Hepatocyte (in vitro differentiated cells): ENCODE measurements around the gene CC2D2A. TPM values are rescaled to one million over a fixed set of nuclear protein-coding genes. Genes with fewer than 3 reads are reported as not detected.
A peak's percentile ranks its signal among the peaks of the same experiment; 100 is the strongest.

Experiments used
- DNase-seq: peaks from one replicate; pipeline ENCODE4 v3.0.0-alpha.2; 2016; ENCODE audit warnings: low spot score
- H2AFZ ChIP-seq: fragments of 200-600 bp; sonication (generic); 2 replicates; pipeline ENCODE4 v1.6.0; 2016; ENCODE audit warnings: antibody characterized with exemption, mild to moderate bottlenecking
- H3K27ac ChIP-seq: fragments of 200-600 bp; sonication (generic); 2 replicates; pipeline ENCODE4 v1.5.1; 2016; ENCODE audit warnings: mild to moderate bottlenecking
- H3K27me3 ChIP-seq: fragments of 200-600 bp; sonication (generic); 2 replicates; pipeline ENCODE4 v1.6.1; 2016
- H3K36me3 ChIP-seq: fragments of 200-600 bp; sonication (generic); replicated peaks from 2 replicates; pipeline ENCODE4 v1.5.1; 2016; ENCODE audit warnings: low read depth; ENCODE audit not compliant: insufficient read depth
- H3K4me1 ChIP-seq: fragments of 200-600 bp; sonication (generic); 2 replicates; pipeline ENCODE4 v1.5.1; 2016; ENCODE audit warnings: mild to moderate bottlenecking, moderate library complexity; ENCODE audit not compliant: insufficient read depth
- H3K4me2 ChIP-seq: fragments of 200-600 bp; sonication (generic); 2 replicates; pipeline ENCODE4 v1.6.0; 2016
- H3K4me3 ChIP-seq: fragments of 200-600 bp; sonication (generic); 2 replicates; pipeline ENCODE4 v1.5.1; 2016; ENCODE audit warnings: mild to moderate bottlenecking
- H3K79me2 ChIP-seq: fragments of 200-600 bp; sonication (generic); 2 replicates; pipeline ENCODE4 v1.6.0; 2017; ENCODE audit warnings: mild to moderate bottlenecking
- H3K9me2 ChIP-seq: fragments of 200-600 bp; sonication (generic); replicated peaks from 2 replicates; pipeline ENCODE4 v1.6.0; 2017; ENCODE audit warnings: mild to moderate bottlenecking; ENCODE audit not compliant: insufficient read depth
- H3K9me3 ChIP-seq: fragments of 200-600 bp; sonication (generic); 2 replicates; pipeline ENCODE4 v1.5.1; 2016; ENCODE audit warnings: low read depth, mild to moderate bottlenecking
- H4K20me1 ChIP-seq: fragments of 200-600 bp; sonication (generic); 2 replicates; pipeline ENCODE4 v1.6.0; 2016; ENCODE audit warnings: mild to moderate bottlenecking; ENCODE audit not compliant: insufficient read depth, poor library complexity, severe bottlenecking
- CTCF ChIP-seq: fragments of 200-600 bp; sonication (generic); IDR thresholded peaks from 2 replicates; pipeline ENCODE4 v1.5.1; 2016; ENCODE audit warnings: antibody characterized with exemption, mild to moderate bottlenecking; ENCODE audit not compliant: poor library complexity
- EZH2 ChIP-seq: fragments of 200-600 bp; sonication (generic); IDR thresholded peaks from 2 replicates; pipeline ENCODE4 v1.6.1; 2016; ENCODE audit warnings: antibody characterized with exemption, mild to moderate bottlenecking, borderline replicate concordance
- EZH2phosphoT487 ChIP-seq: fragments of 200-600 bp; sonication (generic); IDR thresholded peaks from one replicate; pipeline ENCODE4 v1.6.1; 2018; ENCODE audit warnings: antibody characterized with exemption, mild to moderate bottlenecking, low read depth, moderate library complexity; ENCODE audit not compliant: unreplicated experiment, severe bottlenecking
- WGBS: methylation state at CpG from one replicate; pipeline ENCODE4 v1.1.6; 2016; ENCODE audit warnings: low lambda C conversion rate; ENCODE audit errors: missing lambda C conversion rate; 5-methylcytosine and 5-hydroxymethylcytosine counted together
- polyA plus RNA-seq: library from polyadenylated mRNA; unstranded; fragments of >200 nt; fragmentation: Nextera tagmentation; extraction: Ambion mirVana; gene quantifications from 2 replicates; pipeline ENCODE4 v1.2.1, GENCODE V29; 2016
- total RNA-seq: library from RNA; depleted of rRNA; stranded (reverse); fragments of >200 nt; gene quantifications from 2 replicates; pipeline ENCODE4 v1.2.3, GENCODE V29; 2014

CC2D2A gene
- total and polyA plus RNA-seq, 2 experiments from 2014 or later, result 6.8 to 33.6 TPM

GRCh38 chr4:15470128-15470475 is 420 bp downstream of the CC2D2A start:
- H3K27ac ChIP-seq, result peak overlapping the region; percentile 25
- no peaks in the 10 kb centered on the region for H3K9me2 ChIP-seq
- no peaks in the 10 kb centered on the region for H4K20me1 ChIP-seq
- H3K4me2 ChIP-seq, result peak overlapping the region; percentile 84
- no peaks in the 10 kb centered on the region for H3K36me3 ChIP-seq
- no peaks in the 10 kb centered on the region for H3K27me3 ChIP-seq
- no peak for DNase-seq
- H3K79me2 ChIP-seq, result no peaks in the 10 kb centered on the region
- H2AFZ ChIP-seq, result peak overlapping the region; percentile 81
- no peaks in the 10 kb centered on the region for H3K9me3 ChIP-seq
- TF ChIP-seq CTCF (no peak), EZH2phosphoT487 (no peak), EZH2 (no peak)
- WGBS, result 3% methylated on average over 3 of the region's 3 CpGs
- peaks cover 8% of the 10 kb centered on the region for H3K4me1 ChIP-seq
- peak overlapping the region; percentile 48 for H3K4me3 ChIP-seq

DNA sequence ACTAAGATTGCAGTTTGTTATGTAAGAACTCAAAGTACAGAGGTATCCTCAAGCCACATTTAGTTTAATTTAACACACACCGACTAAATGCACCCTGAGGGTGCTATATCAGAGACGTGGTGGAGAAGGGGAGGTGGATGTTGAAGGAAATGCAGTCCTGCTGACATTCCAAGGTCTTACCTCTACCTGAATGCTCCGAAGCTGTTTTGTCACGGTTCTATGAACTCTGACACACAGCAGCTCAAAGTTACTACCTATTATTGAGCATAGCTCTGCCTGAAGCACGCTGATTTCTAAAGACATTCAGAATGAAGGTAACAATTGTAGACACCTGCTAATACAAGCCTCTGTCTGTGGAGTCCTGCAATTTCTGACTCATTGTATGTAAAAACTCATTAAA is 6.7 kb downstream of the CC2D2A start:
- Histone ChIP-seq H2AFZ (no peak overlapping the region), H3K4me3 (no peak overlapping the region), H3K27me3 (no peaks in the 10 kb centered on the region), H3K79me2 (no peaks in the 10 kb centered on the region), H3K9me3 (no peaks in the 10 kb centered on the region), H3K4me1 (peaks cover 11% of the 10 kb centered on the region), H3K36me3 (no peaks in the 10 kb centered on the region), H3K9me2 (no peaks in the 10 kb centered on the region), H3K27ac (no peak overlapping the region), H4K20me1 (no peaks in the 10 kb centered on the region), H3K4me2 (no peak overlapping the region)
- TF ChIP-seq CTCF (no peak), EZH2 (no peak), EZH2phosphoT487 (no peak)
- 78% methylated on average over 5 of the region's 5 CpGs for WGBS
- DNase-seq, result no peak

DNA sequence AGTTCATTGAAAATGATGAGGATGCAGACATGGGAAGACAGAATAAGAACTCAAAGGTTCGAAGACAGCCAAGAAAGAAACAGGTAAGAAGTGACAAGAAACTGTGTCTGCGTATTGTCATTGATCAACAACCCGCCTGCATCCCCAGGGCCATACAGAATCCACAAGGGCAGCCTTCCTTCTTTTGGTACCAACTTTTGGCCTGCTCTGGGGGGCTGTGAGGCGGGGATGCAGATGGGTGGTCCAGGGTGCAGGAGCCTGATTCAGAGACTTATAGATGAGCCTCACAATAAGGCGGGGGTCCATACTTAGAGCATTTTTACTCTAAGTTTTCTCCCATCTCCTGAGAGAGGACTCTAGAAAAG is 9.0 kb downstream of the CC2D2A start:
- 64% methylated on average over 5 of the region's 5 CpGs for WGBS
- H3K27me3 ChIP-seq, result no peaks in the 10 kb centered on the region
- no peaks in the 10 kb centered on the region for H3K79me2 ChIP-seq
- no peak overlapping the region for H3K4me3 ChIP-seq
- H3K9me2 ChIP-seq, result no peaks in the 10 kb centered on the region
- no peak overlapping the region for H2AFZ ChIP-seq
- no peak overlapping the region for H3K4me2 ChIP-seq
- TF ChIP-seq EZH2, result no peak
- TF ChIP-seq CTCF, result no peak
- TF ChIP-seq EZH2phosphoT487, result no peak
- H4K20me1 ChIP-seq, result no peaks in the 10 kb centered on the region
- DNase-seq, result no peak
- H3K9me3 ChIP-seq, result no peaks in the 10 kb centered on the region
- peaks cover 11% of the 10 kb centered on the region for H3K4me1 ChIP-seq
- no peaks in the 10 kb centered on the region for H3K36me3 ChIP-seq
- no peak overlapping the region for H3K27ac ChIP-seq
